Stomach (tissue), 4 donors: ENCODE results near the gene CDK3.

ENCODE experiments used
- POLR2A ChIP-seq, 4 donors: fragments of 450-650 bp; IDR thresholded peaks; one replicate each; pipeline ENCODE4 v1.6.1; 2016; ENCODE audit warnings: antibody characterized with exemption in 4 of 4, control low read depth in 2 of 4, mild to moderate bottlenecking in 1 of 4, moderate library complexity in 1 of 4
- TF ChIP-seq, protein P1 (sequence below), 7 experiments: fragments of 450-650 bp in 4 of 7; fragments of 200-600 bp in 3 of 7; sonication (generic) in 3 of 7; IDR thresholded peaks; one replicate each; pipeline ENCODE4 v1.5.1; 2016 to 2019; ENCODE audit warnings: antibody characterized with exemption in 7 of 7, control low read depth in 2 of 7, mild to moderate bottlenecking in 1 of 7

DNA sequence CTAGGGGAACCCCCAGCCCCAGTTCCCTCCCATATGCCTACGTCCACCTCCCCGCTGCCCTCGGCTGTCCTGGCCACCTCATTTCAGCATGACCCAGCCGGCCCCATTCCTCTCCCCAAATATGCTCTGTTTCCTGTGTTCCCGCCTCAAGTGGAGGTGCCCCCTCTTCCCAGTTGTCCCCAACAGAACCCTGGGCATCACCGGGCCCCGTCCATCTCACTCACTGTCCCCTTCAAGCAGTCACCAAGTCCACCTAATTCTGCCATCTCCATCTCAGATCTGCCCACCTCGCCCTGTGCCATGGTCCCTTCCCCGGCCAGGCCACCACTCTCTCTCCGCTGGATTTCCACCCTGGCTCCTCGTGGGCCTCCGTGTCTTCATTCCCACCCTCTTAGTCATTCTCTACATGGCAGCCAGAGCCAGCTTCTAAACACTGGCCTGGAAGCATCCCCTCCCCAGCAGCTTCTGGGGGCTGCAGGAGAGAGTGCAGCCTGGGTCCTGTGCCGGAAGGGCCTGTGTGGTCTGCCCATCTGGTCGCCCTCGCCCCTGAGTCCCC is 12.8 kb downstream of the CDK3 start:
- TF ChIP-seq, protein P1, sequence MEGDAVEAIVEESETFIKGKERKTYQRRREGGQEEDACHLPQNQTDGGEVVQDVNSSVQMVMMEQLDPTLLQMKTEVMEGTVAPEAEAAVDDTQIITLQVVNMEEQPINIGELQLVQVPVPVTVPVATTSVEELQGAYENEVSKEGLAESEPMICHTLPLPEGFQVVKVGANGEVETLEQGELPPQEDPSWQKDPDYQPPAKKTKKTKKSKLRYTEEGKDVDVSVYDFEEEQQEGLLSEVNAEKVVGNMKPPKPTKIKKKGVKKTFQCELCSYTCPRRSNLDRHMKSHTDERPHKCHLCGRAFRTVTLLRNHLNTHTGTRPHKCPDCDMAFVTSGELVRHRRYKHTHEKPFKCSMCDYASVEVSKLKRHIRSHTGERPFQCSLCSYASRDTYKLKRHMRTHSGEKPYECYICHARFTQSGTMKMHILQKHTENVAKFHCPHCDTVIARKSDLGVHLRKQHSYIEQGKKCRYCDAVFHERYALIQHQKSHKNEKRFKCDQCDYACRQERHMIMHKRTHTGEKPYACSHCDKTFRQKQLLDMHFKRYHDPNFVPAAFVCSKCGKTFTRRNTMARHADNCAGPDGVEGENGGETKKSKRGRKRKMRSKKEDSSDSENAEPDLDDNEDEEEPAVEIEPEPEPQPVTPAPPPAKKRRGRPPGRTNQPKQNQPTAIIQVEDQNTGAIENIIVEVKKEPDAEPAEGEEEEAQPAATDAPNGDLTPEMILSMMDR (IDR thresholded peaks at IDR 0.05), result no peak
- TF ChIP-seq POLR2A (IDR thresholded peaks at IDR 0.05), result no peak
